ENCODE results near the gene MYMK. TPM values are rescaled to one million over a fixed set of nuclear protein-coding genes. Genes with fewer than 3 reads are reported as not detected.

MYMK gene
- total and polyA plus RNA-seq, 12 donors, result not detected

DNA sequence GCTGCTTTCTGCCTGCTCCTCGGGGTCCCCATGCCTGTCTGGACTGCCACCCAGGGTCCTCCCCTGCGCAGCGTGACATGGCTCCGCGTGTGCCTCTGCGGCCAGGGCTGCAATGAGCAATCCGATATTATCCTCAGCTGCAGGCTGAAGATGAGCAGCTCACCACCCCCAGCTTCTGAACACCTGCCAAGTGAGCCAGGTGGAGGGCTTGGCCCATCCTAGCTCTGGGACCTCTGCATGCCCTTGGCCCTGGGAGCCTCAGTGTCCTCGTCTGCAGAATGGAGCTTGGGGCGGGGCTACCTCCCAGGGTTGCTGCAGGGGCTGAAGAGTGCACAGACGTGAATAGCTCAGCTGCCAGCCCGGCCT lies 4.1 kb upstream of the MYMK start:
- TF ChIP-seq, protein P1, sequence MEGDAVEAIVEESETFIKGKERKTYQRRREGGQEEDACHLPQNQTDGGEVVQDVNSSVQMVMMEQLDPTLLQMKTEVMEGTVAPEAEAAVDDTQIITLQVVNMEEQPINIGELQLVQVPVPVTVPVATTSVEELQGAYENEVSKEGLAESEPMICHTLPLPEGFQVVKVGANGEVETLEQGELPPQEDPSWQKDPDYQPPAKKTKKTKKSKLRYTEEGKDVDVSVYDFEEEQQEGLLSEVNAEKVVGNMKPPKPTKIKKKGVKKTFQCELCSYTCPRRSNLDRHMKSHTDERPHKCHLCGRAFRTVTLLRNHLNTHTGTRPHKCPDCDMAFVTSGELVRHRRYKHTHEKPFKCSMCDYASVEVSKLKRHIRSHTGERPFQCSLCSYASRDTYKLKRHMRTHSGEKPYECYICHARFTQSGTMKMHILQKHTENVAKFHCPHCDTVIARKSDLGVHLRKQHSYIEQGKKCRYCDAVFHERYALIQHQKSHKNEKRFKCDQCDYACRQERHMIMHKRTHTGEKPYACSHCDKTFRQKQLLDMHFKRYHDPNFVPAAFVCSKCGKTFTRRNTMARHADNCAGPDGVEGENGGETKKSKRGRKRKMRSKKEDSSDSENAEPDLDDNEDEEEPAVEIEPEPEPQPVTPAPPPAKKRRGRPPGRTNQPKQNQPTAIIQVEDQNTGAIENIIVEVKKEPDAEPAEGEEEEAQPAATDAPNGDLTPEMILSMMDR (IDR thresholded peaks at IDR 0.05), result no peak
- Histone ChIP-seq H3K4me1 (peaks cover 17 to 63% (median 37%) of the 10 kb centered on the region in 9 donors), H3K36me3 (no peaks in the 10 kb centered on the region), H3K4me3 (no peak overlapping the region), H3K27me3 (peaks cover 0 to 43% (median 4%) of the 10 kb centered on the region in 7 donors), H3K27ac (peak overlapping the region in 1 of 10 donors; percentile 62), H3K9me3 (no peaks in the 10 kb centered on the region)
- DNase-seq (no peak), ATAC-seq (no peak)
- intact Hi-C loops (cut with DNase I), result no loop called here
- 83% methylated on average over 11 of the region's 11 CpGs for WGBS, 2 donors

DNA sequence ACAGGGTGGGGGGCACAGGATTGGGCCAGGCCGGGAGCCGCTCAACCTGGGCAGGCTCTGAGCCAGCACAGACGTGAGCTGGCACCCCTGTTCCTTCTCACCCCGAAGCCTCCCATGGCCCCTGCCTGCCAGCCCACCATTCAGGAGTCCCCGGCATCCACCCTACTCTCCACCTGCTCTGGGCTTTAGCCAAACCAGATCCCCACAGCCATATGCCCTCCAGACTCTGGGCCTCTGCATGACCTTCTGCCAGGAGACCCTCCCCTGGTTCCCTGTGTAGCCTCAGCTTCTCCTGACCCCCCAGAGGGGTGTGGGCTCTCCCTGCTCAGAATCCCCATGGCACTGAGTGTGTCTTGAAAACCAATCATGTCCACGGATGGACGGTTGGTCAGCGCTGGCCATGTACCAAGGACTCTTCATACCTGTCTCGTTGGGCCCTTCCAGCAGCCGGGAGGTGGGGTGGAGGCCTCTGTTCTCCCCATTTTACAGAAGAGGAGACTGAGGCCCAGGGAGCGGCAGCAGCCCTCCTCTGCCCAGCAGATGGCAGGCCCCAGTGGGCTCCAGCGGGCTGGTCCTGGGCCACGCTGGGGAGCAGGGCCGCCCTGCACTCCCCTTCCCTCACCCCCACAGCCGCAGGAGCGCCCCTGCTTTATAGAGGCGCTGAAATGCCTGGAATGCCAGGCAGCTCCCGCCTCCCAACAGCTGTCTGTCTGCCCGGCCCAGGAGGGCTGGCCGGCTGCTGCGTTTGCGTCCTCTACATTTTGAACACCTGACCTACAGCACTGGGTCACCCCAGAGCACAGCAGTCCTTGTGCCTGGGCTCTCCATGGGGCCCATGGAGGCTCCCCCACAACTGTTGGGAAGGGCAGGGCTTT lies 3.5 kb upstream of the MYMK start:
- Histone ChIP-seq H3K4me3 (no peak overlapping the region), H3K4me1 (peaks cover 14 to 56% (median 30%) of the 10 kb centered on the region in 9 donors), H3K36me3 (no peaks in the 10 kb centered on the region), H3K27me3 (peaks cover 0 to 43% (median 4%) of the 10 kb centered on the region in 7 donors), H3K27ac (peak overlapping the region in 3 of 10 donors; percentile 34 to 62 (median 43)), H3K9me3 (no peaks in the 10 kb centered on the region)
- ATAC-seq (peak in 5 of 8 donors; percentile 12 to 28 (median 20)), DNase-seq (no peak)
- TF ChIP-seq, protein P1 (IDR thresholded peaks at IDR 0.05), result no peak
- 56 to 63% methylated on average over 22 of the region's 22 CpGs for WGBS, 2 donors
- intact Hi-C loops (cut with DNase I), result no loop called here

DNA sequence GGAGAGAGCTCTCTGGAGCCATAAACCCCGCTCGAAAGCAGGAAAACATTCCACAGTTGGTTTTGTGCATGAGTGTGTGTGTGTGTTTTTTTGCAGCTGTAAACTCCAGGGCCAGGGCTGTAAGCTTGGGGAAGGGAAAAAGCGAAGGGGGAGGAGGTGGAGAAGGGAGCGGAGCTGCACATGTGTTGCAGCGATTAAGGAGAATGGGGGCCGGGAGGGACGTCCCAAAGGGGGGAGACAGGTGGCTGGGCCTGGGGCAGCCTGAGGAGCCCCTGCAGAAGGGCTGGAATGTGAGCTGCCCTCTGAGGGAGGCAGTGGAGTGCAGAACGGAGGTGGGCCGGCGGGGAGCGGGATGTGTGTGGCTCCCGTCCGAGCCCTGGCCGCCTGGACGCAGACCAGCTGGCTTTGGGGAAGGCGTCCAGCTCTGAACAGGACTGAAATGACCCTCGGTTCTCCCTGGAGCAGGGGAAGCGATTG lies 2.7 kb upstream of the MYMK start:
- Histone ChIP-seq H3K27ac (peak overlapping the region in 7 of 10 donors; percentile 43 to 62 (median 58)), H3K4me1 (peaks cover 14 to 52% (median 30%) of the 10 kb centered on the region in 9 donors), H3K4me3 (peak overlapping the region in 5 of 10 donors; percentile 7 to 19 (median 10)), H3K36me3 (no peaks in the 10 kb centered on the region), H3K27me3 (peaks cover 0 to 43% (median 2%) of the 10 kb centered on the region in 7 donors), H3K9me3 (no peaks in the 10 kb centered on the region)
- 24% methylated on average over 17 to 18 of the region's 18 CpGs for WGBS, 2 donors
- intact Hi-C loops (cut with DNase I), result no loop called here
- DNase-seq (peak; percentile 73 to 77), ATAC-seq (peak; percentile 62 to 87 (median 79))
- TF ChIP-seq, protein P1 (IDR thresholded peaks at IDR 0.05), result no peak

DNA sequence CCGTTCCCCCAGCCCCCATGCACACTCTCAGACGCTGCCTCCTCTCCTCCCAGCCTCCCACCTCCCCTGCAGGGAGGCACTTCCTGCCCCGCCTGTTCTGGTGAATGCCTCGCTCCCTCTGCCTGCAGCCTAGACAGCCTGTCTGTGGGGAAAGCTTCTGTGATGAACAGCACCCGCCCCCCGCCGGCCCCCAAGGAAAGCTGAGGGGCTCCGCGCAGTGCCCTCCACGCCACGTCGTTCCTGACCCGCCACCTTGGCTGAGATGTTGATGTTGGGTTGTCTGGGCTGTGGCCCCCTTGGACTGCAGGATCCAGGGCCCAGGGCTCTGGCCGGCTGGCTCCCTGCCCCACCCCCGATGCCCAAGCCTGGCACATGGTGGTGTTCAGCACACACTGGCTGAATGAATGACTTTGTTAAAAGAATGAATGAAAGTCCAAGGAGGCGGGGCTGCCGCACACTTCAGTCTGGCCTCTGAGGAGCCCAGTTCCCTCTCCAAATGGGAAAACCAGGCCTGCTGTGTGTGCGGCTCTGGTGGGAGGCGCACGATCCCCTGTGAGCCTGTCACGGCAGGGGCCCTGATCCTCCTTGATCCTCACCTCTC lies 2.1 kb upstream of the MYMK start:
- Histone ChIP-seq H3K27ac (peak overlapping the region in 7 of 10 donors; percentile 25 to 62 (median 58)), H3K4me3 (peak overlapping the region in 3 of 10 donors; percentile 7 to 19 (median 10)), H3K27me3 (peaks cover 0 to 36% (median 0%) of the 10 kb centered on the region in 7 donors), H3K9me3 (no peaks in the 10 kb centered on the region), H3K36me3 (no peaks in the 10 kb centered on the region), H3K4me1 (peaks cover 14 to 52% (median 30%) of the 10 kb centered on the region in 9 donors)
- DNase-seq (no peak), ATAC-seq (peak in 6 of 8 donors; percentile 2 to 46 (median 17))
- TF ChIP-seq, protein P1 (IDR thresholded peaks at IDR 0.05), result no peak
- WGBS, 2 donors, result 43 to 56% methylated on average over 21 of the region's 21 CpGs
- intact Hi-C loops (cut with DNase I), result no loop called here

Data from heart right ventricle (tissue), 16 donors.